ENCODE measurements around the gene ARID5A. TPM values are rescaled to one million over a fixed set of nuclear protein-coding genes. Genes with fewer than 3 reads are reported as not detected.

ARID5A gene
- polyA plus RNA-seq, 3 donors from 2014 or later: 77.1 to 204 (median 82.7) TPM

DNA sequence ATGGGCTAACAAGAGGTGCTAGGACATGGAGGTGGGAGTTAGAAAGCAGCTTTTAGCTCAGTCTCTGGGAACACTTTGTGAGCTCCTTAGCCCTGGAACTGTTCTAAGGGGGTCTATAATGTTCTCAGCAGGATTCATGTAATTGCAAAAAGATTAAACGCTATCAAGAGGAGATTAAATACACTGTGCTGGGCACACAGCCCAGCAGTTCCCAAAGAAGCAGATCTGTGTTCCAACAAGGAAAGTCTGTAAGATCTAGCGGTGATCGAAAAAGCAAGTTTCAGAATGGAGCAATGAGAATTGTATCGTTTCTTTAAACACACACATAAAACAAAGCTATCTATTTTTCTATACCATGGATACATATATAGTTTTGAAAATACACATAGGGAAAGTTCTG, 2.4 kb upstream of the ARID5A start:
- DNase-seq: no peak
- peak overlapping the region in 2 of 6 donors; percentile 30 to 62 for H3K27ac Mint-ChIP-seq
- peaks cover 34 to 40% of the 10 kb centered on the region in 2 donors for H3K4me1 Mint-ChIP-seq
- no peaks in the 10 kb centered on the region for H3K36me3 Mint-ChIP-seq
- no peak overlapping the region for H3K4me3 Mint-ChIP-seq
- peaks cover 21 to 29% (median 24%) of the 10 kb centered on the region in 3 donors for H3K27me3 Mint-ChIP-seq (ENCODE audit: low read depth in 3 of 3)
- H3K9me3 Mint-ChIP-seq: no peaks in the 10 kb centered on the region

DNA sequence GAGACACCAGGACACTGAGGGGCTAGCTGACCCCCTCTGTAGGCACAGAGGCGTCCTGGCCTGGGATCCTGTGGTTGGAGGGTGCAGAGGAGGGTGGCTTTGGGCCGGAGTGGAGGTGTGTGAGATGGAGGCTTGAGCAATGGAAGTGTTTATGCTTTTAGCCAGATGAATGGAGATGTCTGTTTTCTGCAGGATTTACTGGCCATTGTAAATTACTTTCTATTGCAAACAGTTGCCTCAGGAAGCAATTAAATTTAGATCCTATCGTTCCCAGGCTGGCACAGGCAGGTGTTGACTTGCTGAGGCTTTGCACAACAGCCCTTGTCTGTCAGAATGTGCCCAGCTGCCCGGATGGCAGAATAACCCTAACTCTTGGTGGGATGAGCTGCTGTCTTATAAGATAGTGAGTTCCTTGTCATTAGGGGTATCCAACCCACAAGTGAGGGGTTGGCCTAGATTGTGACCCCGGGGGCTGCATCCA, 1.8 kb upstream of the ARID5A start:
- Mint-ChIP-seq H3K27ac (peak overlapping the region in 2 of 6 donors; percentile 30 to 57), H3K4me1 (peaks cover 40 to 46% of the 10 kb centered on the region in 2 donors), H3K36me3 (no peaks in the 10 kb centered on the region), H3K9me3 (no peaks in the 10 kb centered on the region), H3K4me3 (peak overlapping the region in 1 of 5 donors; percentile 37), H3K27me3 (ENCODE audit: low read depth in 3 of 3) (peaks cover 24 to 34% (median 28%) of the 10 kb centered on the region in 3 donors)
- no peak for DNase-seq

DNA sequence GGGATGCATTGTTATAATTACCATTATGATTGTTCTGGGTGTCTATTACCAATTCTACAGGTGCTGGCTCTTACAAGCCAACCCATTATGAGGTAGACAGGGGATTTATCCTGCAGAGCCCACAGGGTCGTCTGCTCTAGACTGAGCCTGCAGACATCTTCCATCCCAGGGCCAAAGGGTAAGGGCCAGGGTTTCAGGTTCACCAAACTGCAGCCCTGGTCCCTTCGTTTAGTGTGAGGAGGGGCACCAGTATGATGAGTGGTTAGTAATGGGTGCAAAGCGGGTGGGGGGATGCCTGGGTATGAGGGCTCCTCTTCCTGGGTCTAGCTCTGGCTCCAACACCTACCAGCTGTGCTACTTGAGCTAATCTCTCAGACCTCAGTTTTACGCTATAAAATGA, 1.2 kb upstream of the ARID5A start:
- Mint-ChIP-seq H3K27ac (peak overlapping the region in 1 of 6 donors; percentile 71), H3K36me3 (no peaks in the 10 kb centered on the region), H3K27me3 (ENCODE audit: low read depth in 3 of 3) (peaks cover 24 to 34% (median 34%) of the 10 kb centered on the region in 3 donors), H3K4me3 (no peak overlapping the region), H3K4me1 (peaks cover 45 to 52% of the 10 kb centered on the region in 2 donors), H3K9me3 (no peaks in the 10 kb centered on the region)
- DNase-seq: no peak

DNA sequence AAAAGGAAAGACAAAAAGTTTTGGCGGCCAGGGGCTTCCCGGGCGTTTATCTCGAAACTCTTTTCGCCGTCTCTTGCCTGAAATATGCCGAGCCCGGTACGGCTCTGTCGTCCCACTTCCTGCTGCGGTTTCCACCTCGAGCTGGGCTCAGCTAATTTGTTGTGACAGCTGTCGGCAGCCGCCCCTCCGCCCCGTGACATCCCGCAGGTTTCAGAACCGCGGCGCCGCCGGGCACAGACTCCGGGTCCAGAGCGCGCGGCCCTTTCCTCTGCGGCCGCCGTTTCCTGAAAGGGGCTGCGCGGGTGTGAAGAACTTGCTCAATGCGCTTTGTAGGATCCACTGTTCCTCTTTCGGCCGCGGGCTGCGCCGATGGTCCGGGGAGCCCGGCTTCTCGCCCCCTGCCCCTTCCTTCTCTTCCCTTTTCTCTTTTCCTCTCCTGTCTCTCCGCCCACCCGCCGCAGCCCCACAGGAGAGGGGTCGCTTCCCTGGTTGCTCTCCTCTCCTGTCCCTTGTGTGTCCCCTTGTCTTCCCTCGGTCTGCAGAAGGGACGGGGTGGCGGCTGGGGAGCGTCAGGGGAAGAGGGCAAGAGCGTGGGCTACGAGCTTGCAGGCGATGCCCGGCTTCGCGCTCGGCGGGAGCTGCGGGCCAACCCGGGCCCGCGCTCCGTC, 648 bp downstream of the ARID5A start:
- peak overlapping the region; percentile 86 to 99 (median 96) for H3K27ac Mint-ChIP-seq
- H3K4me1 Mint-ChIP-seq: peaks cover 52 to 55% of the 10 kb centered on the region in 2 donors
- no peaks in the 10 kb centered on the region for H3K9me3 Mint-ChIP-seq
- peak overlapping the region; percentile 87 to 99 (median 94) for H3K4me3 Mint-ChIP-seq
- no peaks in the 10 kb centered on the region for H3K36me3 Mint-ChIP-seq
- peak; percentile 97 to 98 (median 98) for DNase-seq
- peaks cover 24 to 34% (median 30%) of the 10 kb centered on the region in 3 donors for H3K27me3 Mint-ChIP-seq (ENCODE audit: low read depth in 3 of 3)

DNA sequence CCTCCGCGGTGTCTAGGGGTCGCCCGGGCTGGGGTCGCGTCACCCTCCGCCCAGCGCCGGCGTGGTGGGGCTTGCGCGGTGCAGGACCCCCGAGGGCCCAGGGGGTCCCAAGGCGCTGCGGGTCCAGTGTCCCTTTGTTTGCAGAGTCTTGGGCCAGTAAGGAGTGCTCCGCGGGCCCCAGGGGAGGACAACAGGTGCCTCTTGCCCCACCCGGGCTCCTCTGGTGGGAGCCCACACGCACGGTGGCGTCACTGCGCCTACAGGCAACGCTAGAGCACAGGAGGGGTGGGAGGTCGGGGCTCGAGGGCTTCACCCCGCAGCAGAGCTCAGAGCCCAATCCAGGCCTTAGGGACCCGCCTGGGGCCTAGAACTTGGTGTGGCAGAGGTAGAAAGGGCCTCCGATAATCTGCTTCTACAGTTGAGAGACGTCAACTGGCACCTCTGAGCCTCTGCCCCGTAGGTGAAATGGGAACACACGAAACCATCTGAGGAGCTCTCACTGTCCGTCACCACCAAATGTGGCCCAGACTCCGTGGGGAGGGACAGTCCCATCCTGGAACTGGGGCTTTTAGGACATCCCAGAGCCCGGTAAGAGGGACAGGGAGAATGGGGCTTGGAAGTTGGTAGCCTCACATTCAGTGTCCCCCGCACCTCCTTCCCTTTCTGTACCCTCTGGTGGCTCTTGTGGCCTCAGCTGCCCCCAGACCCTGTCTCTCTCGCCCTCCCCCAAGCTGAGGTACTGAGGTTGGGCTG, 1.4 kb downstream of the ARID5A start:
- no peaks in the 10 kb centered on the region for H3K9me3 Mint-ChIP-seq
- H3K4me3 Mint-ChIP-seq: peak overlapping the region; percentile 87 to 99 (median 94)
- DNase-seq: peak; percentile 66 to 76 (median 74)
- H3K27ac Mint-ChIP-seq: peak overlapping the region; percentile 89 to 99 (median 96)
- H3K36me3 Mint-ChIP-seq: peaks cover 0 to 5% (median 0%) of the 10 kb centered on the region in 3 donors
- peaks cover 54 to 59% of the 10 kb centered on the region in 2 donors for H3K4me1 Mint-ChIP-seq
- H3K27me3 Mint-ChIP-seq (ENCODE audit: low read depth in 3 of 3): peaks cover 24 to 36% (median 28%) of the 10 kb centered on the region in 3 donors

DNA sequence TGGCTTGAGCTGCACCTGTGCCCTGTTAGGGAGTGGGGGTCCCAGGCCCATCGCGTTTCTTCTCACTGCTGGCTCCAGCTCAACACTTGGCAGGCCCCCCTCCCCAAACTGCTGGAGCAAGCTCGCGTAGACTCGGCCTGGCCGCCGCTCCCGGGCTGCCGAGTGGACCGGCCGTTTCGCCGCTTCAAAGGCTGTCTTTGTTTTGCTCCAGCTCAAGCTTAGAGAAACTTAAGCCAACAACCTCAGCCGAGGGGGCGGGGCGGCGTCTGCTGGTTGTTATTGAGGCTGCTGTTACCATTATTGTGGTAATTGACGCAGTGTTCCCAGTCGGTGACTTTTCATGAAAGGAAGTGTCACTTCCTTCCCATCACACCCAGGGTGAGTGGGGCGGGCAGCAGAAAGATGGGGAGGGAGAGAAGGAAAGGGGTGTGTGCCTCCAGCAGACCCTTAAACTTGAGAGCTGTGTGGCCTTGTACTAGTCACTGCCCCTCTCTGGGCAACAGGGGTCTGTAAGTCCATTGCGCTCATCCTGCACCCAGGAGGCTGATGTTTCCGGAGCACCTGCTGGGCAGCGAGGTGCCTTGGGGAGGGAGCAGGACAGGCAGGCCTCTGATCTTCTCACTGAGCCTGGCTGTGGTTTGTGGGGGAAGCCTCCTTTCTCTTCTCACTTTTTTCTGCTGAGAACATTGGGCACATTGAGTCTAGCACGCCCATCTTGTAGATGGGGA, 2.1 kb downstream of the ARID5A start:
- H3K36me3 Mint-ChIP-seq: peaks cover 5 to 13% (median 7%) of the 10 kb centered on the region in 3 donors
- peak overlapping the region; percentile 87 to 99 (median 94) for H3K4me3 Mint-ChIP-seq
- peaks cover 59 to 66% of the 10 kb centered on the region in 2 donors for H3K4me1 Mint-ChIP-seq

DNA sequence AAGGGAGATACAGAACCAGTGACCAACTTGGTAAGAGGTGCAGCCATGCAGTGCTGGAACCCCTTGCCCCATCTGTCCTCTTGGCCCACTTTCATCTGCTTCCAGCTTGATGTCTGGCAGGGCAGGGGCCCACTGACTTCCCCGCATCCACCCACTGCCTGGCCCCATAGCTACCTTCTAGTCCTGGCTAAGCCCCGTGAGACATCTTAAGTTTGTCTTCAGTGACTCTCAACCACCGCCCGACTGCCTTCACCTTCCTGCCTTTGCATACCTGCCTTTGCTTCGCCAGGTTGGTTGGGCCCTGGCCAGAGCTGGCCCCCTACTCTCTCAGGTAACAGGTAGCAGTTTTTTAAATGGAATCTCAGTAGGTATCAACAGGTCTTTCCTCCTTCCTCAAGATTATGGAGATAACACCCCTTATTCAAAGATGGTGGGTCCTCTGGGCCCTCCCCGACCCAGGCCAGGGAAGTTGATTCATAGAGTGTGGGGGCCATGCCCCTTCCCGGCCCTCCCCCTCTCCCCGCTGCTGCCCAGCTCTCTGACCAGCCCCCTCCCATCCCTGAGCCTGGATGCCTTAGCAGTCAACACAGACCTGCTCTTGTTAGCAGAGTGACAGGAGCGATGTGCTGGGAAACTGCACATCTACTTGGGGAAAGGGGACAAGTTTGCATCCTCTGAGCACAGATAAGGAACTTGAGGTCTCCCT, 2.8 kb downstream of the ARID5A start:
- H3K27ac Mint-ChIP-seq: peak overlapping the region; percentile 89 to 99 (median 96)
- H3K4me1 Mint-ChIP-seq: peaks cover 64 to 68% of the 10 kb centered on the region in 2 donors
- DNase-seq: no peak
- no peaks in the 10 kb centered on the region for H3K9me3 Mint-ChIP-seq
- peak overlapping the region; percentile 87 to 99 (median 94) for H3K4me3 Mint-ChIP-seq
- H3K27me3 Mint-ChIP-seq (ENCODE audit: low read depth in 3 of 3): peaks cover 24 to 37% (median 34%) of the 10 kb centered on the region in 3 donors
- peaks cover 11 to 17% (median 13%) of the 10 kb centered on the region in 3 donors for H3K36me3 Mint-ChIP-seq

More for the DNA sequence above, 2.1 kb downstream of the ARID5A start:
- peak; percentile 93 to 95 (median 95) for DNase-seq
- peaks cover 24 to 36% (median 31%) of the 10 kb centered on the region in 3 donors for H3K27me3 Mint-ChIP-seq (ENCODE audit: low read depth in 3 of 3)
- H3K27ac Mint-ChIP-seq: peak overlapping the region; percentile 89 to 99 (median 96)
- no peaks in the 10 kb centered on the region for H3K9me3 Mint-ChIP-seq

DNA sequence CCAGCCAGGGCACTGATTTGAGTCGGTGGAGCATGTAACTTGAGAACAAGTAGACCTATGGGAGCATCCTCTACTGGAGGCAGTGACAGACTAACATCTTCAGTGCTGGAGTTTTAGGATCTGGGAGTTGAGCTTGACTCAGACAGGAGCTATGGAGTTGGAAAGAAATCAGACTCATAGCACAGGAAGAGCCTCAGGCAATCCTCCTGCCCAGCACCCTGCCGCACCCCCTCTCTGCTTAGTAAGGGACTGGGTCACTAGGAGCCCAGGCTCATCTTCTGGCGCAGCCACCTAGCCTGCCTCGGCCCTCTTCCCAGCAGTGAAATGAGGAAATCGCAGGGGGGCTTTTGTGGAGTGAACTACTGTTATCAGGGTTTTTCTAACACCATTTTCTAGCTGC, 3.6 kb downstream of the ARID5A start:
- no peak for DNase-seq
- peak overlapping the region; percentile 87 to 99 (median 94) for H3K4me3 Mint-ChIP-seq
- H3K4me1 Mint-ChIP-seq: peaks cover 71 to 73% of the 10 kb centered on the region in 2 donors
- no peaks in the 10 kb centered on the region for H3K9me3 Mint-ChIP-seq
- peaks cover 27 to 37% (median 34%) of the 10 kb centered on the region in 3 donors for H3K27me3 Mint-ChIP-seq (ENCODE audit: low read depth in 3 of 3)
- H3K27ac Mint-ChIP-seq: peak overlapping the region; percentile 89 to 99 (median 96)
- peaks cover 17 to 23% (median 18%) of the 10 kb centered on the region in 3 donors for H3K36me3 Mint-ChIP-seq

DNA sequence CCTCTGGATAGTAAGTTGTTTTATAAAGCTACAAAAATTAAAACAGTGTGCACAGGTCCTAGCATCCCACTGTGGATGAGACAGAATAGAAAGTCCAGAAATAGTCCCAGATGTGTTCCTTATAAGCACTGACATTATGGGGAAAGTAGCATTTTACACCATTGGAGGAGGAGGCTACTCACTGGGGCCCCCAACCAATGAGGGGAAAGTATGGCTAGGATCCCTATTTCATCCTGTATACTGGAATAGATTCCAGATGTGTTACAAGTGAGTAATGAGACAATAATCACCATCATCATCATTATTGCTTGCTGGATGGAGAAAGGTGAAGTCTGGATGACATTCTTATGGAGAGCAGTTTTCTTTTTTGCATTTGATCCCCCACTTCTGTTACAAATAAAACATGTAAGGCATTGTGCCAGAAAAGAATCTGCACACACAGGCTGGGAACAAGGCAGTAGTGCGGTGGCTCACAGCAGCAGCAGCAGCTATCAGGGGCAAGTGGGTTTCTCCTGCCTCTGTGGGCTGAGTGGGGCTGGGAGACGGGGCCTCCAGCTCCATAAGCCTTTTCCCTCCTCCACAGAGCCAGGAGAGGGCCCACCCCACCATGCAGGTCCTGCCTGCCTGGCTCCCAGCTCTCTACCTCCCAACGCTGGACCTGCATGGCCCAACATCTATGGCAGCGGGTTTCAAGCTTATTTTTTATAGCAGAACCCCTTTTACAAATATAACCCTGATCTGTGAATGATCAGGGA, 5.0 kb downstream of the ARID5A start:
- DNase-seq: no peak
- H3K36me3 Mint-ChIP-seq: peaks cover 18 to 30% (median 23%) of the 10 kb centered on the region in 3 donors
- peaks cover 33 to 44% (median 39%) of the 10 kb centered on the region in 3 donors for H3K27me3 Mint-ChIP-seq (ENCODE audit: low read depth in 3 of 3)
- no peaks in the 10 kb centered on the region for H3K9me3 Mint-ChIP-seq
- peak overlapping the region in 4 of 5 donors; percentile 30 to 53 (median 41) for H3K4me3 Mint-ChIP-seq
- peak overlapping the region in 3 of 6 donors; percentile 17 to 69 (median 69) for H3K27ac Mint-ChIP-seq
- H3K4me1 Mint-ChIP-seq: peaks cover 76 to 78% of the 10 kb centered on the region in 2 donors

DNA sequence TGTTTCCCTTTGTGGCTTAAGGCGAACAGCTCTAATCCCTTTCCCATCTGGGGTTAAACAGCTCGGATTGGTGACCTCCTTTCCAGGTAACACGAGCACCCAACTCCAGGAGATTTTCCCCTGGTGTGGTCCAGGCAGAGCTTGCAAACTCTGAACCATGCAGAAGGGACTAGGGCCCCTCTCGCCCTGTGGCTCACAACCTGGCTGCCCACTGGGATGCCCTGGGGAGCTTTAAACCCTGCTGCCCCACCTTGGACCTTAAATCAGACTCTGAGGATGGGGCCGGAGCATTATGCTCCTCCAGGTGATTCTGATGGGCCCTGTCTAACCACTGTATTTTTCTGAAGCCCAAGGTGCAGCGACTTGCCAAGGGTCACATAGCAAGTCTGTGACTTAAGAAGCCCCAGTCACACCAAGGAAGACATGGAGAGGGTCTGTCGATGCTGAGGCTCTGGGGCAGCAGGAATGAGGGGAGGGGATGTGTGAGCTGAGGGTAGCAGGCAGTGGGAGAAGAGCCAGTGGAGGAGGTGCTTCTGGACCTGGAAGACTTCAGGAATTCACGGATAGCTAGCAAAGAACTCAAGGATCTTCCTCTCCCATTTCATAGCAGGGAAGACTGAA, 5.9 kb downstream of the ARID5A start:
- Mint-ChIP-seq H3K27ac (peak overlapping the region in 3 of 6 donors; percentile 10 to 75 (median 46)), H3K4me3 (peak overlapping the region in 4 of 5 donors; percentile 38 to 76 (median 59)), H3K9me3 (no peaks in the 10 kb centered on the region), H3K27me3 (ENCODE audit: low read depth in 3 of 3) (peaks cover 26 to 40% (median 36%) of the 10 kb centered on the region in 3 donors), H3K4me1 (peaks cover 84 to 86% of the 10 kb centered on the region in 2 donors), H3K36me3 (peaks cover 20 to 34% (median 31%) of the 10 kb centered on the region in 3 donors)
- DNase-seq: no peak

DNA sequence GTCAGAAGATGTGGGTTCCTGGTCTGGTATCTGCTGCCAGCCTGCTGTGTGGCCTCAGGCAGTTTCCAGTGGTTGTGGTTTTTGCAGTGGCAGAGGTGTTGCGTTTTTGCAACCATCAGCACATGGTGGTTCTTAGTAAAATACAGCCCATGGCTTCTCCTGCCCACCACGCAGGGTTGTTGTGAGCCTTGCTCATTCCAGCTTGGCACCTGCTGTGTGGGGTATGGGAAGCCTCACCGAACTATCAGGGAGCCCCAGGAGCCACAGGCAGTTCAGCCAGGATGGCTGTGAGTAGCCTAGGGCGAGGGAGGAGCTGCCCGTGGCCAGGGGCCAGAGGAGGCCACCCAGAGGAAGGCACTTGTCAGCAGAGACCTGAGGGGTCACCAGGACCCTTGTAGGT, 9.8 kb downstream of the ARID5A start:
- H3K27me3 Mint-ChIP-seq (ENCODE audit: low read depth in 3 of 3): peaks cover 8 to 16% (median 14%) of the 10 kb centered on the region in 3 donors
- H3K4me3 Mint-ChIP-seq: peak overlapping the region; percentile 77 to 87 (median 85)
- no peaks in the 10 kb centered on the region for H3K9me3 Mint-ChIP-seq
- H3K4me1 Mint-ChIP-seq: peaks cover 68 to 71% of the 10 kb centered on the region in 2 donors
- H3K36me3 Mint-ChIP-seq: peaks cover 23 to 46% (median 37%) of the 10 kb centered on the region in 3 donors
- H3K27ac Mint-ChIP-seq: peak overlapping the region; percentile 77 to 93 (median 86)
- peak; percentile 75 to 80 (median 77) for DNase-seq

Data from immature natural killer cell (primary cell).